Measurements from ENCODE around the gene CDC42.
"Not testable (repeated sequence)": the region's sequence is repeated elsewhere in the genome, so short reads cannot be mapped to it uniquely, and the experiment has no call there.

DNA sequence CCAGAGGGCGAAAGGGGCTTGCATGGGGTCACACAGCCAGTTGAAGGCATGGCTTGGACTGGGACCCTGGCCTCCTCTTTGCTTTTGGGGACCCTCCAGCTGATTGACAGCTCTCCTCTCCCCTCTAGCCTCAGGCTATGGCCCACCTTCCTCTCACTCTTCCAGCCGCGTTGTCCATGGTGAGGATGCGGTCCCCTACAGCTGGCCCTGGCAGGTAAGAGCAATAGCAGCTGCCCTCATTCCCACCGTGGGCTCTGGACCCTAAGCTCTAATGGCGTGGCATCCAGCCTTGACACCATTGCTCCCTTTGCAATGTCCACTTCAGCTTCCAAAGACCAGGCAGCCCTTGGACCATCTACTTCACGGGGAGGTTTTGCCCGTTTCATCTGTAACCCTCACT is 49.6 kb upstream of the CDC42 start:
- not testable (repeated sequence) for TF ChIP-seq CTCF (IDR thresholded peaks at IDR 0.05; ENCODE audit: borderline replicate concordance, extremely low read depth, low read length, poor library complexity, severe bottlenecking); EZH2 (IDR thresholded peaks at IDR 0.05; ENCODE audit: borderline replicate concordance, low read depth, low read length, severe bottlenecking)
